ENCODE measurements around the gene DNAJC21.

DNA sequence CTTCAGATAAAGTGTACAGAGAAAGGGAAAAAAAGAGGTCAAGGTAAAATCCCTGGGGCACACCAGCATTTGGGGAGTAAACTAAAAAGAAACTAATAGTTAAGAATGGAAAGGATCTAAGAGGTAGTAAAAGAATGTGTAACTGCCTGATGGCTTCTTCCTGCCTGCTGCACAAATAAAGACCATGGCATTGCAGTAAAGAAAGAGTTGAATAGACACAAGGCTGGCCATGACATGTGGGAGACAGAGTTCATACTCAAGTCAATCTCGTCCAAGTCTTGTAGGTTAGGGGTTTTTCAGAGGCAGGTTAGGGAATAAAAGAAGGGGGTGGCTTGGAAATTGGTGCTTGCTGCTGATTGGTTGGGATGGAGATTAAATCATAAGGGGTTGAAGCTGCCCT lies 57.6 kb downstream of the DNAJC21 start:
- TF ChIP-seq, protein P1, sequence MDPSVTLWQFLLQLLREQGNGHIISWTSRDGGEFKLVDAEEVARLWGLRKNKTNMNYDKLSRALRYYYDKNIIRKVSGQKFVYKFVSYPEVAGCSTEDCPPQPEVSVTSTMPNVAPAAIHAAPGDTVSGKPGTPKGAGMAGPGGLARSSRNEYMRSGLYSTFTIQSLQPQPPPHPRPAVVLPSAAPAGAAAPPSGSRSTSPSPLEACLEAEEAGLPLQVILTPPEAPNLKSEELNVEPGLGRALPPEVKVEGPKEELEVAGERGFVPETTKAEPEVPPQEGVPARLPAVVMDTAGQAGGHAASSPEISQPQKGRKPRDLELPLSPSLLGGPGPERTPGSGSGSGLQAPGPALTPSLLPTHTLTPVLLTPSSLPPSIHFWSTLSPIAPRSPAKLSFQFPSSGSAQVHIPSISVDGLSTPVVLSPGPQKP (IDR thresholded peaks at IDR 0.05; ENCODE audit: low read depth, low read length): no peak
- TF ChIP-seq, protein P2, sequence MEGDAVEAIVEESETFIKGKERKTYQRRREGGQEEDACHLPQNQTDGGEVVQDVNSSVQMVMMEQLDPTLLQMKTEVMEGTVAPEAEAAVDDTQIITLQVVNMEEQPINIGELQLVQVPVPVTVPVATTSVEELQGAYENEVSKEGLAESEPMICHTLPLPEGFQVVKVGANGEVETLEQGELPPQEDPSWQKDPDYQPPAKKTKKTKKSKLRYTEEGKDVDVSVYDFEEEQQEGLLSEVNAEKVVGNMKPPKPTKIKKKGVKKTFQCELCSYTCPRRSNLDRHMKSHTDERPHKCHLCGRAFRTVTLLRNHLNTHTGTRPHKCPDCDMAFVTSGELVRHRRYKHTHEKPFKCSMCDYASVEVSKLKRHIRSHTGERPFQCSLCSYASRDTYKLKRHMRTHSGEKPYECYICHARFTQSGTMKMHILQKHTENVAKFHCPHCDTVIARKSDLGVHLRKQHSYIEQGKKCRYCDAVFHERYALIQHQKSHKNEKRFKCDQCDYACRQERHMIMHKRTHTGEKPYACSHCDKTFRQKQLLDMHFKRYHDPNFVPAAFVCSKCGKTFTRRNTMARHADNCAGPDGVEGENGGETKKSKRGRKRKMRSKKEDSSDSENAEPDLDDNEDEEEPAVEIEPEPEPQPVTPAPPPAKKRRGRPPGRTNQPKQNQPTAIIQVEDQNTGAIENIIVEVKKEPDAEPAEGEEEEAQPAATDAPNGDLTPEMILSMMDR (IDR thresholded peaks at IDR 0.05 in 2 of 3, conservative IDR thresholded peaks at IDR 0.05 in 1 of 3; ENCODE audit: control insufficient read depth in 2 of 3, extremely low read depth in 1 of 3, insufficient read depth in 1 of 3, low read depth in 3 of 3, low read length in 3 of 3): no peak
- TF ChIP-seq, protein P3, sequence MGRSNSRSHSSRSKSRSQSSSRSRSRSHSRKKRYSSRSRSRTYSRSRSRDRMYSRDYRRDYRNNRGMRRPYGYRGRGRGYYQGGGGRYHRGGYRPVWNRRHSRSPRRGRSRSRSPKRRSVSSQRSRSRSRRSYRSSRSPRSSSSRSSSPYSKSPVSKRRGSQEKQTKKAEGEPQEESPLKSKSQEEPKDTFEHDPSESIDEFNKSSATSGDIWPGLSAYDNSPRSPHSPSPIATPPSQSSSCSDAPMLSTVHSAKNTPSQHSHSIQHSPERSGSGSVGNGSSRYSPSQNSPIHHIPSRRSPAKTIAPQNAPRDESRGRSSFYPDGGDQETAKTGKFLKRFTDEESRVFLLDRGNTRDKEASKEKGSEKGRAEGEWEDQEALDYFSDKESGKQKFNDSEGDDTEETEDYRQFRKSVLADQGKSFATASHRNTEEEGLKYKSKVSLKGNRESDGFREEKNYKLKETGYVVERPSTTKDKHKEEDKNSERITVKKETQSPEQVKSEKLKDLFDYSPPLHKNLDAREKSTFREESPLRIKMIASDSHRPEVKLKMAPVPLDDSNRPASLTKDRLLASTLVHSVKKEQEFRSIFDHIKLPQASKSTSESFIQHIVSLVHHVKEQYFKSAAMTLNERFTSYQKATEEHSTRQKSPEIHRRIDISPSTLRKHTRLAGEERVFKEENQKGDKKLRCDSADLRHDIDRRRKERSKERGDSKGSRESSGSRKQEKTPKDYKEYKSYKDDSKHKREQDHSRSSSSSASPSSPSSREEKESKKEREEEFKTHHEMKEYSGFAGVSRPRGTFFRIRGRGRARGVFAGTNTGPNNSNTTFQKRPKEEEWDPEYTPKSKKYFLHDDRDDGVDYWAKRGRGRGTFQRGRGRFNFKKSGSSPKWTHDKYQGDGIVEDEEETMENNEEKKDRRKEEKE (IDR thresholded peaks at IDR 0.05): no peak
- TF ChIP-seq POLR2AphosphoS5 (IDR thresholded peaks at IDR 0.05; ENCODE audit: low read length) (no peak), TCF12 (IDR thresholded peaks at IDR 0.05; ENCODE audit: low read depth, low read length) (no peak)
